ENCODE data around the gene TPCN2.

TPCN2 gene

DNA sequence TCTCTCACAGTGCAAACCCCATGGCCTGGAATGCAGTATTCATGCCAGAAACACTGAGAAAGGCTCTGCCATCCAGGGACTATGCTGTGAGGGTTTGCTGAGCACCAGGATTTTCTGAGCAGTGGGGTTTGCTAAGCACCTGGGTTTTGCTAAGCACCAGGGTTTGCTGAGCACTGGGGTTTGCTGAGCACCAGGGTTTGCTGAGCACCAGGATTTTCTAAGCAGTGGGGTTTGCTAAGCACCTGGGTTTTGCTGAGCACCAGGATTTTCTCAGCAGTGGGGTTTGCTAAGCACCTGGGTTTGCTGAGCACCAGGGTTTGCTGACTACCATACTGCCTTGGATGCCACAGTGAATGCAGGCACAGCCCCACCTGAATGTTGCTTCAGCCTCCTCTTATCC, 58.7 kb downstream of the TPCN2 start:
- ATAC-seq = no peak
- TF ChIP-seq, protein P1, sequence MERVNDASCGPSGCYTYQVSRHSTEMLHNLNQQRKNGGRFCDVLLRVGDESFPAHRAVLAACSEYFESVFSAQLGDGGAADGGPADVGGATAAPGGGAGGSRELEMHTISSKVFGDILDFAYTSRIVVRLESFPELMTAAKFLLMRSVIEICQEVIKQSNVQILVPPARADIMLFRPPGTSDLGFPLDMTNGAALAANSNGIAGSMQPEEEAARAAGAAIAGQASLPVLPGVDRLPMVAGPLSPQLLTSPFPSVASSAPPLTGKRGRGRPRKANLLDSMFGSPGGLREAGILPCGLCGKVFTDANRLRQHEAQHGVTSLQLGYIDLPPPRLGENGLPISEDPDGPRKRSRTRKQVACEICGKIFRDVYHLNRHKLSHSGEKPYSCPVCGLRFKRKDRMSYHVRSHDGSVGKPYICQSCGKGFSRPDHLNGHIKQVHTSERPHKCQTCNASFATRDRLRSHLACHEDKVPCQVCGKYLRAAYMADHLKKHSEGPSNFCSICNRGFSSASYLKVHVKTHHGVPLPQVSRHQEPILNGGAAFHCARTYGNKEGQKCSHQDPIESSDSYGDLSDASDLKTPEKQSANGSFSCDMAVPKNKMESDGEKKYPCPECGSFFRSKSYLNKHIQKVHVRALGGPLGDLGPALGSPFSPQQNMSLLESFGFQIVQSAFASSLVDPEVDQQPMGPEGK (CRISPR knock-in tag; IDR thresholded peaks at IDR 0.05; ENCODE audit: borderline replicate concordance) = no peak
- TF ChIP-seq SNAI2 (CRISPR knock-in tag; IDR thresholded peaks at IDR 0.05) (no peak), ZNF565 (CRISPR knock-in tag; conservative IDR thresholded peaks at IDR 0.05; ENCODE audit: low read depth) (no peak), ZNF8 (CRISPR knock-in tag; IDR thresholded peaks at IDR 0.05) (no peak), ARNTL (CRISPR knock-in tag; IDR thresholded peaks at IDR 0.05; ENCODE audit: borderline replicate concordance, low read depth) (no peak), ZFP30 (CRISPR knock-in tag; IDR thresholded peaks at IDR 0.05) (no peak)
- TF ChIP-seq, protein P2, sequence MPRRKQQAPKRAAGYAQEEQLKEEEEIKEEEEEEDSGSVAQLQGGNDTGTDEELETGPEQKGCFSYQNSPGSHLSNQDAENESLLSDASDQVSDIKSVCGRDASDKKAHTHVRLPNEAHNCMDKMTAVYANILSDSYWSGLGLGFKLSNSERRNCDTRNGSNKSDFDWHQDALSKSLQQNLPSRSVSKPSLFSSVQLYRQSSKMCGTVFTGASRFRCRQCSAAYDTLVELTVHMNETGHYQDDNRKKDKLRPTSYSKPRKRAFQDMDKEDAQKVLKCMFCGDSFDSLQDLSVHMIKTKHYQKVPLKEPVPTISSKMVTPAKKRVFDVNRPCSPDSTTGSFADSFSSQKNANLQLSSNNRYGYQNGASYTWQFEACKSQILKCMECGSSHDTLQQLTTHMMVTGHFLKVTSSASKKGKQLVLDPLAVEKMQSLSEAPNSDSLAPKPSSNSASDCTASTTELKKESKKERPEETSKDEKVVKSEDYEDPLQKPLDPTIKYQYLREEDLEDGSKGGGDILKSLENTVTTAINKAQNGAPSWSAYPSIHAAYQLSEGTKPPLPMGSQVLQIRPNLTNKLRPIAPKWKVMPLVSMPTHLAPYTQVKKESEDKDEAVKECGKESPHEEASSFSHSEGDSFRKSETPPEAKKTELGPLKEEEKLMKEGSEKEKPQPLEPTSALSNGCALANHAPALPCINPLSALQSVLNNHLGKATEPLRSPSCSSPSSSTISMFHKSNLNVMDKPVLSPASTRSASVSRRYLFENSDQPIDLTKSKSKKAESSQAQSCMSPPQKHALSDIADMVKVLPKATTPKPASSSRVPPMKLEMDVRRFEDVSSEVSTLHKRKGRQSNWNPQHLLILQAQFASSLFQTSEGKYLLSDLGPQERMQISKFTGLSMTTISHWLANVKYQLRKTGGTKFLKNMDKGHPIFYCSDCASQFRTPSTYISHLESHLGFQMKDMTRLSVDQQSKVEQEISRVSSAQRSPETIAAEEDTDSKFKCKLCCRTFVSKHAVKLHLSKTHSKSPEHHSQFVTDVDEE (CRISPR knock-in tag; IDR thresholded peaks at IDR 0.05) = no peak
- TF ChIP-seq, protein P3, sequence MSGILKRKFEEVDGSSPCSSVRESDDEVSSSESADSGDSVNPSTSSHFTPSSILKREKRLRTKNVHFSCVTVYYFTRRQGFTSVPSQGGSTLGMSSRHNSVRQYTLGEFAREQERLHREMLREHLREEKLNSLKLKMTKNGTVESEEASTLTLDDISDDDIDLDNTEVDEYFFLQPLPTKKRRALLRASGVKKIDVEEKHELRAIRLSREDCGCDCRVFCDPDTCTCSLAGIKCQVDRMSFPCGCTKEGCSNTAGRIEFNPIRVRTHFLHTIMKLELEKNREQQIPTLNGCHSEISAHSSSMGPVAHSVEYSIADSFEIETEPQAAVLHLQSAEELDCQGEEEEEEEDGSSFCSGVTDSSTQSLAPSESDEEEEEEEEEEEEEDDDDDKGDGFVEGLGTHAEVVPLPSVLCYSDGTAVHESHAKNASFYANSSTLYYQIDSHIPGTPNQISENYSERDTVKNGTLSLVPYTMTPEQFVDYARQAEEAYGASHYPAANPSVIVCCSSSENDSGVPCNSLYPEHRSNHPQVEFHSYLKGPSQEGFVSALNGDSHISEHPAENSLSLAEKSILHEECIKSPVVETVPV (CRISPR knock-in tag; IDR thresholded peaks at IDR 0.05) = no peak

DNA sequence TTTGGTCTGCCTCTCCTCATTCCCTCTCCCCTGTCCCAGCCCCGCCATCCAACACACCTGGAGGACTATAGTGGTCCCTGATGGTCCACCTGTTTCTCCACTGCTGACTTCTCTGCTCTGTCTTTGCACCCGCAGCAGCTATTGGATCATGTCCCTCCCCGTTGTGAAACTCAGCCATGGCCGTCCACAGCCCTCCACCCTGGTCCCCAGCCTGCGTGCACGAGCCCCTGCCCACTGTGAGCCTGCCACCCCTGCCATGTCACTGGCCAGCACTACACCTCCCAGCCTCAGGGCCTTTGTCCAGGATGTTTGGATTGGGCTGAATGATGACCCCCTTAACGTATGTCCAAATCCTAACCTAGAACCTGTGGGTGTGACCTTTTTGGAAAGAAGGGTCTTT, 59.3 kb downstream of the TPCN2 start:
- no peak for TF ChIP-seq OSR1 (CRISPR knock-in tag; IDR thresholded peaks at IDR 0.05)
- TF ChIP-seq, protein P4, sequence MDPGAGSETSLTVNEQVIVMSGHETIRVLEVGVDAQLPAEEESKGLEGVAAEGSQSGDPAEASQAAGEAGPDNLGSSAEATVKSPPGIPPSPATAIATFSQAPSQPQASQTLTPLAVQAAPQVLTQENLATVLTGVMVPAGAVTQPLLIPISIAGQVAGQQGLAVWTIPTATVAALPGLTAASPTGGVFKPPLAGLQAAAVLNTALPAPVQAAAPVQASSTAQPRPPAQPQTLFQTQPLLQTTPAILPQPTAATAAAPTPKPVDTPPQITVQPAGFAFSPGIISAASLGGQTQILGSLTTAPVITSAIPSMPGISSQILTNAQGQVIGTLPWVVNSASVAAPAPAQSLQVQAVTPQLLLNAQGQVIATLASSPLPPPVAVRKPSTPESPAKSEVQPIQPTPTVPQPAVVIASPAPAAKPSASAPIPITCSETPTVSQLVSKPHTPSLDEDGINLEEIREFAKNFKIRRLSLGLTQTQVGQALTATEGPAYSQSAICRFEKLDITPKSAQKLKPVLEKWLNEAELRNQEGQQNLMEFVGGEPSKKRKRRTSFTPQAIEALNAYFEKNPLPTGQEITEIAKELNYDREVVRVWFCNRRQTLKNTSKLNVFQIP (CRISPR knock-in tag; IDR thresholded peaks at IDR 0.05; ENCODE audit: borderline replicate concordance, low read depth) = no peak
- TF ChIP-seq, protein P2 (CRISPR knock-in tag; IDR thresholded peaks at IDR 0.05) = no peak
- TF ChIP-seq TCF4 (CRISPR knock-in tag; IDR thresholded peaks at IDR 0.05; ENCODE audit: borderline replicate concordance) = no peak
- TF ChIP-seq, protein P5, sequence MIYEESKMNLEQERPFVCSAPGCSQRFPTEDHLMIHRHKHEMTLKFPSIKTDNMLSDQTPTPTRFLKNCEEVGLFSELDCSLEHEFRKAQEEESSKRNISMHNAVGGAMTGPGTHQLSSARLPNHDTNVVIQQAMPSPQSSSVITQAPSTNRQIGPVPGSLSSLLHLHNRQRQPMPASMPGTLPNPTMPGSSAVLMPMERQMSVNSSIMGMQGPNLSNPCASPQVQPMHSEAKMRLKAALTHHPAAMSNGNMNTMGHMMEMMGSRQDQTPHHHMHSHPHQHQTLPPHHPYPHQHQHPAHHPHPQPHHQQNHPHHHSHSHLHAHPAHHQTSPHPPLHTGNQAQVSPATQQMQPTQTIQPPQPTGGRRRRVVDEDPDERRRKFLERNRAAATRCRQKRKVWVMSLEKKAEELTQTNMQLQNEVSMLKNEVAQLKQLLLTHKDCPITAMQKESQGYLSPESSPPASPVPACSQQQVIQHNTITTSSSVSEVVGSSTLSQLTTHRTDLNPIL (CRISPR knock-in tag; IDR thresholded peaks at IDR 0.05; ENCODE audit: low read depth) = no peak
- TF ChIP-seq BACH2 (CRISPR knock-in tag; IDR thresholded peaks at IDR 0.05; ENCODE audit: borderline replicate concordance) = no peak
- TF ChIP-seq ESRRG (CRISPR knock-in tag; IDR thresholded peaks at IDR 0.05) = no peak
- TF ChIP-seq ZNF565 (CRISPR knock-in tag; conservative IDR thresholded peaks at IDR 0.05; ENCODE audit: low read depth) = no peak
- no peak for TF ChIP-seq CSDC2 (CRISPR knock-in tag; IDR thresholded peaks at IDR 0.05)
- TF ChIP-seq PPARA (CRISPR knock-in tag; IDR thresholded peaks at IDR 0.05; ENCODE audit: borderline replicate concordance) = no peak
- TF ChIP-seq ZNF70 (CRISPR knock-in tag; IDR thresholded peaks at IDR 0.05) = no peak
- no peak for TF ChIP-seq TOX (CRISPR knock-in tag; IDR thresholded peaks at IDR 0.05; ENCODE audit: borderline replicate concordance)
- ATAC-seq = no peak
